DND-41 (cell line): ENCODE data around the gene MIPEP.

Experiments used
- ATAC-seq: fragments of 200-7000 bp; cut with Tn5 transposase; 3 replicates; pipeline ENCODE4 v1.9.1; 2021; ENCODE audit warnings: low read depth; ENCODE audit not compliant: insufficient read depth
- DNase-seq: peaks from one replicate; pipeline ENCODE4 v3.0.0-alpha.2; 2020
- H2AFZ ChIP-seq: 2 replicates; pipeline ENCODE4 v1.6.0; 2012; ENCODE audit warnings: low read depth, low read length
- H3K27ac ChIP-seq: 2 replicates; pipeline ENCODE4 v1.5.1; 2012; ENCODE audit warnings: low read length, inconsistent platforms
- H3K27me3 ChIP-seq: fragments of 200-600 bp; sonication (generic); 2 replicates; pipeline ENCODE4 v1.6.0; 2012; ENCODE audit warnings: low read length, mild to moderate bottlenecking, inconsistent platforms; ENCODE audit not compliant: insufficient read depth, poor library complexity
- H3K36me3 ChIP-seq: 2 replicates; pipeline ENCODE4 v1.5.1; 2012; ENCODE audit warnings: low read length, inconsistent platforms; ENCODE audit not compliant: insufficient read depth
- H3K4me1 ChIP-seq: 2 replicates; pipeline ENCODE4 v1.5.1; 2012; ENCODE audit warnings: mild to moderate bottlenecking, low read length; ENCODE audit not compliant: insufficient read depth
- H3K4me2 ChIP-seq: 2 replicates; pipeline ENCODE4 v1.6.0; 2012; ENCODE audit warnings: mild to moderate bottlenecking, moderate library complexity, low read length, inconsistent platforms; ENCODE audit not compliant: insufficient read depth
- H3K4me3 ChIP-seq, 2 experiments: fragments of 200-600 bp in 1 of 2; shearing (Covaris generic) in 1 of 2; 2 replicates each; pipeline ENCODE4 v1.5.1; 2012 to 2016; ENCODE audit warnings: inconsistent platforms in 2 of 2, low read length in 2 of 2, mild to moderate bottlenecking in 2 of 2, low read depth in 1 of 2, moderate library complexity in 1 of 2
- H3K79me2 ChIP-seq: 2 replicates; pipeline ENCODE4 v1.6.0; 2012; ENCODE audit warnings: low read length, inconsistent platforms; ENCODE audit not compliant: insufficient read depth
- H3K9ac ChIP-seq: 2 replicates; pipeline ENCODE4 v1.6.0; 2012; ENCODE audit warnings: low read depth, mild to moderate bottlenecking, inconsistent platforms, low read length, moderate library complexity
- H3K9me3 ChIP-seq: 2 replicates; pipeline ENCODE4 v1.5.1; 2012; ENCODE audit warnings: low read length, moderate library complexity, mild to moderate bottlenecking, inconsistent platforms; ENCODE audit not compliant: insufficient read depth, severe bottlenecking
- H4K20me1 ChIP-seq: 2 replicates; pipeline ENCODE4 v1.6.0; 2012; ENCODE audit warnings: low read length; ENCODE audit not compliant: insufficient read depth
- EZH2 ChIP-seq: IDR thresholded peaks from 3 replicates; pipeline ENCODE4 v1.6.1; 2012; ENCODE audit warnings: borderline replicate concordance, low read depth, mild to moderate bottlenecking, moderate library complexity, low read length, inconsistent platforms; ENCODE audit not compliant: severe bottlenecking
- TF ChIP-seq, protein P1 (sequence below): IDR thresholded peaks from 2 replicates; pipeline ENCODE4 v1.5.1; 2012; ENCODE audit warnings: borderline replicate concordance, low read length, moderate library complexity, mild to moderate bottlenecking; ENCODE audit not compliant: poor library complexity, severe bottlenecking; ENCODE audit errors: extremely low read depth

MIPEP gene

DNA sequence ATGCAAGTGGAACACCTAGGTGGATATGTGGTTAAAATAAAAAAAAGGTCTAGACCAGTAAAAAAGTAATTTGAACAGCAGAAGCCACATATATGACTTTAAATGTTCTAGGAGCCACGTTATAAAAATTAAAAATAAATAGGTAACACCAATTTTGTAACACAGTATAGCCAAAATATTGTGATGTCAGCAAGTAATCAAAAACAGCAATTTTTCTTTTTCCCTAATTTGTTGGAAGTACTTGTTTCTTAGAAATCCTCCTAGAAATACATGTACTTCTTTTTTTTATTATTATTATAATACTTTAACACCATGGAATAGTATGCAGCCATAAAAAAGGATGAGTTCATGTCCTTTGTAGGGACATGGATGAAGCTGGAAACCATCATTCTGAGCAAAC is 33.8 kb upstream of the MIPEP start:
- Histone ChIP-seq H3K4me1 (no peaks in the 10 kb centered on the region), H3K79me2 (no peaks in the 10 kb centered on the region), H3K27me3 (peaks cover 19% of the 10 kb centered on the region), H4K20me1 (no peaks in the 10 kb centered on the region), H2AFZ (no peak overlapping the region), H3K9ac (no peak overlapping the region), H3K9me3 (no peaks in the 10 kb centered on the region), H3K36me3 (no peaks in the 10 kb centered on the region), H3K27ac (no peak overlapping the region), H3K4me2 (no peak overlapping the region), H3K4me3 (no peak overlapping the region)
- DNase-seq (no peak), ATAC-seq (no peak)
- no peak for TF ChIP-seq EZH2
- TF ChIP-seq, protein P1, sequence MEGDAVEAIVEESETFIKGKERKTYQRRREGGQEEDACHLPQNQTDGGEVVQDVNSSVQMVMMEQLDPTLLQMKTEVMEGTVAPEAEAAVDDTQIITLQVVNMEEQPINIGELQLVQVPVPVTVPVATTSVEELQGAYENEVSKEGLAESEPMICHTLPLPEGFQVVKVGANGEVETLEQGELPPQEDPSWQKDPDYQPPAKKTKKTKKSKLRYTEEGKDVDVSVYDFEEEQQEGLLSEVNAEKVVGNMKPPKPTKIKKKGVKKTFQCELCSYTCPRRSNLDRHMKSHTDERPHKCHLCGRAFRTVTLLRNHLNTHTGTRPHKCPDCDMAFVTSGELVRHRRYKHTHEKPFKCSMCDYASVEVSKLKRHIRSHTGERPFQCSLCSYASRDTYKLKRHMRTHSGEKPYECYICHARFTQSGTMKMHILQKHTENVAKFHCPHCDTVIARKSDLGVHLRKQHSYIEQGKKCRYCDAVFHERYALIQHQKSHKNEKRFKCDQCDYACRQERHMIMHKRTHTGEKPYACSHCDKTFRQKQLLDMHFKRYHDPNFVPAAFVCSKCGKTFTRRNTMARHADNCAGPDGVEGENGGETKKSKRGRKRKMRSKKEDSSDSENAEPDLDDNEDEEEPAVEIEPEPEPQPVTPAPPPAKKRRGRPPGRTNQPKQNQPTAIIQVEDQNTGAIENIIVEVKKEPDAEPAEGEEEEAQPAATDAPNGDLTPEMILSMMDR = no peak

DNA sequence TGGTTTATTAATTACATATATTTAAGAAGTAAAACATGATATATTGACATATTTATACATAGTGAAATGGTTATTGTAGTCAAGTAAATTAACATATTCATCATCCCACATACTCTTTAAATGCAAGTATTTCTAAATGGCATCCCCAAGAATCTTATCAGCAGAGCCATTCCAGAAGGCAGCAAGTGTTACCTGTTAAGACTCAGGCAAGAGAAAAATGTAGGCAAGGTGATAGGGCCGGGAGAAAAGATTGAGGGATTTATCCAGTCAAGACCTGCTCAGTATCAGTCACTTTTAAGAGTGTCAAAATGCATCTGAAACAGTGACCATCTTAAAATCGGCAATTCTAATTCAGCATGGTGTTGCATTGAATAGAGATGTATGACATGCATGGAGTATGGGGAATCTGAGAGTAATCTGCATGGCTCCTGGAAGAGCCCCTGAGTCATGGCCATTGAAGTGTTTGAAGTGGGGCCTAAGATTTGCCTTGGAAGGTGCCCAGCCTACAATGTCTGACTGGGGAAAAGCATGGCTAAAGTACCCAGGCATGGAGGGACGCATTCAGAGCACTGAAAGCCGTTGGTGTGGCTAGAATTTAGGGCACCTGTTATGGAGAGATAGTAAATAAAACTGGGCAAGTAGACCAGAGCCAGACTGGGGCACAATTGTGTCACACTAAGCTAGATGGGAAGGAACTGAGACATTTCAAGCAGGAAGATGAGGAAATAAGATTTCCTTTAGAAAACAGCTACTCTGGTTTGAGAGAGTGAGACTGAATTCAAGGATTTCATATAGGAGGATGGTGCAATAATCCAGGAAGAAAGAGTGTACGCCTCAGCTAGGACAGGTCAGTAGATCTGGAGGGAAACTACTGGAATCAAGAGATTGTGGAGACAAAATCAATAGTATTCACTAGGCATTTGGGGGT is 33.1 kb upstream of the MIPEP start:
- TF ChIP-seq, protein P1 = no peak
- TF ChIP-seq EZH2 = no peak
- Histone ChIP-seq H3K79me2 (no peaks in the 10 kb centered on the region), H3K4me1 (no peaks in the 10 kb centered on the region), H3K27me3 (peaks cover 19% of the 10 kb centered on the region), H4K20me1 (no peaks in the 10 kb centered on the region), H3K9me3 (no peaks in the 10 kb centered on the region), H3K9ac (no peak overlapping the region), H3K4me3 (no peak overlapping the region), H3K27ac (no peak overlapping the region), H3K36me3 (no peaks in the 10 kb centered on the region), H3K4me2 (no peak overlapping the region), H2AFZ (no peak overlapping the region)
- DNase-seq = no peak
- ATAC-seq = no peak

DNA sequence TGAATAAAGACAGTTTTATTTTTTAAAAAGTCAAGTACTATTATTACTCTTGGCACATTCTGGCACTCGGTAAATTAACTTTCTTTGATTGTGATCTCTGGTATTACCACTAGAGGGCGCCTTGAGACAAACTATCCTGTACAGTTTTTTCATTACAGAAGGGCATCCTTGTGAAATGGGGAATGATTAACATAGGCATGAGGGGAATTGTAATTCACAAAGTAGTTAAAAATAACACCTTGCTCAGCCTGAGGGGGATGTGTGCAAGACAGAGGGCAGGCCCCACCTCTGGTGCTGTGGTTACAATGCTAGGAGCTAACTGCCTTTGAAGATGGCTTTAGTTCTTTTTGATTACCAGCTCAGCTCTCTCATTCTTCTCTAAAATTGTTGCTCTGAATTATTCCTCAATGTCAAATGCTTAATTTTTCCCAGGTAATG is 32.3 kb upstream of the MIPEP start:
- Histone ChIP-seq H3K9me3 (no peaks in the 10 kb centered on the region), H3K36me3 (no peaks in the 10 kb centered on the region), H3K4me1 (no peaks in the 10 kb centered on the region), H3K4me3 (no peak overlapping the region), H3K9ac (no peak overlapping the region), H3K79me2 (no peaks in the 10 kb centered on the region), H2AFZ (no peak overlapping the region), H3K4me2 (no peak overlapping the region), H3K27me3 (peaks cover 22% of the 10 kb centered on the region), H4K20me1 (no peaks in the 10 kb centered on the region), H3K27ac (no peak overlapping the region)
- no peak for DNase-seq
- ATAC-seq = peak; percentile 49; the same call in 1 of the 3 replicates
- TF ChIP-seq, protein P1 = peak; percentile 76
- TF ChIP-seq EZH2 = no peak
